SK-N-MC (cell line): Measurements from ENCODE around the gene TFEC.

Experiments
- EZH2 ChIP-seq: fragments of 200-600 bp; sonication (generic); IDR thresholded peaks from one replicate; pipeline ENCODE4 v1.6.1; 2017; ENCODE audit warnings: antibody characterized with exemption
- FOXP2 ChIP-seq: optimal IDR thresholded peaks from 2 replicates; pipeline ENCODE3; 2011; ENCODE audit warnings: mild to moderate bottlenecking, moderate library complexity; ENCODE audit not compliant: insufficient read depth; ENCODE audit errors: extremely low read length, control extremely low read depth
- POLR2AphosphoS5 ChIP-seq: IDR thresholded peaks from 2 replicates; pipeline ENCODE4 v1.6.1; 2012; ENCODE audit warnings: mild to moderate bottlenecking, low read depth, low read length, borderline replicate concordance

- no peak for TF ChIP-seq EZH2
- no peak for TF ChIP-seq POLR2AphosphoS5
- no peak for TF ChIP-seq FOXP2
These were observed 1.8 kb downstream of the TFEC start for GRCh38 chr7:116028787-116029186.
